Cerebellar cortex (tissue), 1 donor: Measurements from ENCODE around the gene BPIFB4.
"Not testable (repeated sequence)": the region's sequence is repeated elsewhere in the genome, so short reads cannot be mapped to it uniquely, and the experiment has no call there.

Experiments
- DNase-seq: peaks from one replicate; pipeline ENCODE4 v3.0.0-alpha.2; 2015; ENCODE audit warnings: low spot score

BPIFB4 gene

GRCh38 chr20:33119725-33120720 is 40.6 kb downstream of the BPIFB4 start:
- no peak for DNase-seq

GRCh38 chr20:33120934-33121333 is 41.5 kb downstream of the BPIFB4 start:
- no peak for DNase-seq

- not testable (repeated sequence) for DNase-seq
These were observed 42.9 kb downstream of the BPIFB4 start for GRCh38 chr20:33122297-33122696.

- no peak for DNase-seq
These were observed 44.8 kb downstream of the BPIFB4 start for GRCh38 chr20:33124261-33124660.

GRCh38 chr20:33124994-33125393 is 45.6 kb downstream of the BPIFB4 start:
- DNase-seq, result no peak

GRCh38 chr20:33125983-33126382 is 46.5 kb downstream of the BPIFB4 start:
- DNase-seq, result no peak

- no peak for DNase-seq
These were observed 48.1 kb downstream of the BPIFB4 start for GRCh38 chr20:33127422-33128097.

GRCh38 chr20:33130568-33131061 is 51.2 kb downstream of the BPIFB4 start:
- no peak for DNase-seq

- DNase-seq, result no peak
These were observed 52.6 kb downstream of the BPIFB4 start for GRCh38 chr20:33131949-33132473.

GRCh38 chr20:33132513-33133372 is 53.3 kb downstream of the BPIFB4 start:
- no peak for DNase-seq

GRCh38 chr20:33133373-33133941 is 54.0 kb downstream of the BPIFB4 start:
- no peak for DNase-seq

- no peak for DNase-seq
These were observed 57.8 kb downstream of the BPIFB4 start for GRCh38 chr20:33137195-33137594.

GRCh38 chr20:33139467-33139866 is 60.0 kb downstream of the BPIFB4 start:
- no peak for DNase-seq

- DNase-seq, result no peak
These were observed 66.1 kb downstream of the BPIFB4 start for GRCh38 chr20:33145521-33145920.

GRCh38 chr20:33147299-33147698 is 67.9 kb downstream of the BPIFB4 start:
- DNase-seq, result no peak

- no peak for DNase-seq
These were observed 68.6 kb downstream of the BPIFB4 start for GRCh38 chr20:33148040-33148439.

- DNase-seq, result no peak
These were observed 74.8 kb downstream of the BPIFB4 start for GRCh38 chr20:33154252-33154651.

GRCh38 chr20:33158637-33159385 is 79.4 kb downstream of the BPIFB4 start:
- DNase-seq, result no peak

- DNase-seq, result no peak
These were observed 80.3 kb downstream of the BPIFB4 start for GRCh38 chr20:33159713-33160112.

- no peak for DNase-seq
These were observed 81.2 kb downstream of the BPIFB4 start for GRCh38 chr20:33160681-33161080.
